Stimulated activated CD8-positive, alpha-beta memory T cell treated with anti-CD3 and anti-CD28 coated beads, Interleukin-4, amount 100 ng/mL, for 1 hour (primary cell): Measurements from ENCODE around the gene SIAH2.

Experiments used
- DNase-seq, 2 donors: peaks; one replicate each; pipeline ENCODE4 v3.0.0-alpha.2; 2020; ENCODE audit warnings: low read depth in 2 of 2, low spot score in 1 of 2

The SIAH2 gene

GRCh38 chr3:150749255-150749654 lies 13.7 kb downstream of the SIAH2 start:
- no peak for DNase-seq

- DNase-seq, result no peak
Measured at GRCh38 chr3:150748684-150749047, 14.3 kb downstream of the SIAH2 start.

GRCh38 chr3:150747886-150748683 lies 14.9 kb downstream of the SIAH2 start:
- DNase-seq, result no peak

- DNase-seq, result no peak
Measured at GRCh38 chr3:150746791-150747590, 16.0 kb downstream of the SIAH2 start.

DNA sequence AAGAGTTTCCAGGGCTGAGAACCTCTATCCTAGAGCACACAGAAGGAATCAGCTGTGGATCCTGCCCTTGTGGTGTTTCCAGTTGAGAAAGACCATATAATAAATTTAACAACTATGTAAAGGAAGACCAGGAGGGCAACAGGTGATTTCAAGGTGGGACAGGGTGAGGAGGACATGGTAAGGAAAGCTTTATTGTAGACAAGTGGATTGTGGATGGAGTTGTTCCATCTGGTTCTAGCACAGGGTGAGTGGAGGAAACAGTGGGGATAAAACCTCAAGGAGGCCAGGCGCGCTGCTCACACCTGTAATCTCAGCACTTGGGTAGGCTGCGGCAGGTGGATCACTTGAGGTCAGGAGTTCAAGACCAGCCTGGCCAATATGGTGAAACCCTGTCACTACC lies 17.1 kb downstream of the SIAH2 start:
- DNase-seq, result no peak

- no peak for DNase-seq
Measured at GRCh38 chr3:150744919-150745211, 18.1 kb downstream of the SIAH2 start.

DNA sequence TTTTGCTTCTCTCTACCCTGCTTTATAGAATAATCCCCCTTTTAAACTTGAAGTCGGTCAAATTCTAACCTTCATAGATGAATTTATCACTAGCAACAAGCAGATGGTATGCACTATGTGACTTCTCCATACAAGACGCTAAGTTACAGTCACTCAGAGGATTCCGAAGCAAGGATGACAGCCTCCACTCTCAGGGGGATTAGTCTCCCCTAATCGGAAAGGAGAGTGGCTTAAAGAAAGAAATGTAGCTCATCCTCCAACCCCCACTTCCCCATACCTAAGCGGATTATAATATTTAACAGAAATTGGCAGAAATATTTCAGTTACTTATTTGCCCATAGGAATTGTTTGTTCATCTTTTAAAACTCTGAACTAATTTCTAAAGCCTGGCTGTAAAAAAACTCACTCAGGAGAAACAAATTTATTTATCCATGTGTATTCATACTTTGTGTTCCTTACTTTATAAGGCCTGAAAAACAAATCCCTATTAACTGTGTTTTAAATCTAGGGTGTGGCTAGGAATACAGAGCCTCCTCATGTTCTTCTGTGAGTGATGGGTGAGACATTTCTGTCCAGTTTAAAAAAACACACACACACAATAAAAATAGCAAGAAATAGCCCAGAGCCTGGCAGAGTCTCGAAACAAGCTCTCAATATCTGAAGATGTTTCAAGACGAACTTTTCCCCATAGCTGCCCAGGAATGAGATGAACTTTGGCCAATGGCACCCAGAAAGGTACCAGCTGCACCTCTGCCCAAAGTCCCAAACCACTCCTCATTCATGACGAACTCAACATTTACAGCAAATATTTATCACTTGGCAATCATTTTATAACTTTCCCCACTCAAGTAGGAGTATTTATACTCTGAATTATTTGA lies 18.7 kb downstream of the SIAH2 start:
- no peak for DNase-seq

DNA sequence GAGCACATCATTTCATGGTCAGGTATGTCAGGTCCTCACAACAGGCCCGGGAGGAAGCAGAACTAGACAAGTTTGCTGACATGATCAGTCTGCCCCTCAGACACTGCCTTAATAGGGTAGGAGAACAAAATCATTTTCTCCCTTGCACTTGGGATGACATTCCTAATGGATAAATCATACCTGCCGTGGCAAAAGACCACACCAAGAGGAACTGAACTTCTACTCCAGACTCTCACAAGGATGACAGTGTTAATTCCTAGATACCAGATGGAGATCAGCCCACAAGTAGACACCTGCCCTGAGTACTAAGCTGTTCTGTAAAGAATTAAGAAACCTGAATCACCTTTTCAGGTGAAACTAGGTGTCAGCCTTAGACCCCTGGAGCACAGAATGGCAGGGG lies 19.5 kb downstream of the SIAH2 start:
- no peak for DNase-seq

DNA sequence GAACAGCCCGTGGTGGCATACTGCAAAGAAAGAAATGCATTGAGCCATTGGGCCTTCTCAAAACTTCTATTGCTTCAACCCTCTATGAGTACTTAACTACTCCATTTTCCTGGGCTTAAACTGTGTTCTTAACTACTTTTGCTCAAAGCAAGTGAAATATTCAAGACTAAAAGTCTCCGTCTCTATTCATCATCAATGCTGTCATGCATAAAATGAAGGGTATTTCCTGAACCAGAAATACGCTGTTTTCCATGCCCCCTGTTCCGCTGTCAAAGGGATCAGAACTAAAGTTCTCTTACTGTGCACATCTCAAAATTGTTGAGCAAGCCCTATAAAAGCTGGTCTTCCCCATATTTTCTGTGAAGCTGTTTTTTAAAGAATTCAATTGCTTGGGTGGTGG lies 20.3 kb downstream of the SIAH2 start:
- DNase-seq, result no peak

DNA sequence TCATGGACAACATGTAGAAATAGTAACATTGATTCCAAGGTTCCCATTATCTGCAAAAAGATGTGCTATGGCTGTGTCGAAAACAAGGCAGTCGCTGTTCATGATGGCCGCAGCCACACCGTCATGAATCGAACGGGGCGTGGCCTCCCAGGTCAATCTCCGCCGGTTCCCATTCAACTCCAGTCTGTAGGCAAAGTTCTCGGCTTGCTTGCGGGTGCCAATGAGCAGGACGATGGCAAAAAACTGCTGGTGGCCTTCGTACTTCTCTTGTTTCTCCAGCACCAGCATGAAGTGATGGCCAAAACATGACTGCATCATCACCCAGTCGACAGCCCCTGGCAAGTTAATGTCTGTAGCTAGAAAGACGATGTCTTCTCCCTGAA lies 20.8 kb downstream of the SIAH2 start:
- DNase-seq, result no peak

DNA sequence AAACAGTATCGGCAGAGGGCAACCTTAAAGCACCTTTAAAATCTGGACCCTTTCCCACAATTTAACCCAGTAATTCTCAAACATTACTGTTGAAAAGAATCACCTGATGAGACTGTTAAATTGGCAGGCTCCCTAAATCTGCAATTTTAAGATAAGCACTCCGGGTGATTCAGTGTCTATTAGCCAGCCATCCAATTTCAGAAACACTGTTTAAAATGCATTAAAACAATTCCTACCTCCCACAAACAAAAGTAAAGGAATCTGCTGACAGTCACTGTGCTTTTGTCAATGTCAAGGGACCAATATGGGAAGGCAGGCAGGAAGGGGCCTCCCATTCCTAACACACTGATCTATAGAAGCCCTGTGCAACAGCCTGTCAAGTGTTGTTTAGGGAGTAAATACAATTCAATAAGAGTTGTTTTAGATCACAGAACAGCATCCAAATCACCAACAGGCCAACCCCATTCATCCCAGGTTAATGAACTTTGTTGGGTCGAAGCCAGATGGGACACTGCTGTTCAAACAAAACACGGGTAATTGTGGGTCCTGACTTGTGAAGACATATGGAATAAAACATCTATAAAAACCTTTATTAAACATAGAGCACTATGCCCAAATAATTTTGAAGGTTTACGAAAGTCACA lies 21.4 kb downstream of the SIAH2 start:
- DNase-seq, result no peak

DNA sequence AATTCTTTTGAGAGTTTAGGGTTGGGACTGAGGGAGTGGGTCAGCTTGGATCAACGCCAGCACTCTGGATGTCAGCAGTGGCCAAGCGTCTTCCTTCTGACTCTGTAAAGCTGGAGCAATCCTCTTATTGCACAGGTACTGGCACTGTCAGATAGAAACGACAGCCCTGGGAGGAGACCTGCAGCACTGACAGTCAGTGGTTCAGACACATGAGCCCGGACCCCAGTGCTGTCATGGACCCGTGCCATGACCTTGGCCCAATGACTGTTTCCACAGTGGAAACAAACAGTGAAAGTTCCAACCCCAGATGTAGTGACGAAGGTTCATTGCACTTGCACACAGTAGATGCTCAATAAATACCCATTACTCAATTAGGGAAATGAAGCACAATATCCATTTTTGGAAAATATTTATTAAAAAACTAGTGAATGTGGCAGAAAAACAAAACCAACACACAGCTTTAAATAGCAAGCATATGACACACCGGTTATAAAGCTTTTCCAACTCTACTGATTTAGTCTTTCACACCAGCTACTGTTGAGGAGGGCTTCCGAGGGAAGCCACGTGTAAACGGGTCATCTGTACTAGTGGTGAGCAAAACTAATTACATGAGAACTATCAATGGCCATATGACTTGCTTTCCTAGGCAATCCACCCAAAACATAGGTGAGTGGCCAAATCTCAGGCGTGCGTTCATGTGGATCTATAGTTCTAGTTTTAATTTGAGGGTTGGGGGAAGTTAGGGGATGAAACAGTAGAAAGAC lies 22.1 kb downstream of the SIAH2 start:
- no peak for DNase-seq

DNA sequence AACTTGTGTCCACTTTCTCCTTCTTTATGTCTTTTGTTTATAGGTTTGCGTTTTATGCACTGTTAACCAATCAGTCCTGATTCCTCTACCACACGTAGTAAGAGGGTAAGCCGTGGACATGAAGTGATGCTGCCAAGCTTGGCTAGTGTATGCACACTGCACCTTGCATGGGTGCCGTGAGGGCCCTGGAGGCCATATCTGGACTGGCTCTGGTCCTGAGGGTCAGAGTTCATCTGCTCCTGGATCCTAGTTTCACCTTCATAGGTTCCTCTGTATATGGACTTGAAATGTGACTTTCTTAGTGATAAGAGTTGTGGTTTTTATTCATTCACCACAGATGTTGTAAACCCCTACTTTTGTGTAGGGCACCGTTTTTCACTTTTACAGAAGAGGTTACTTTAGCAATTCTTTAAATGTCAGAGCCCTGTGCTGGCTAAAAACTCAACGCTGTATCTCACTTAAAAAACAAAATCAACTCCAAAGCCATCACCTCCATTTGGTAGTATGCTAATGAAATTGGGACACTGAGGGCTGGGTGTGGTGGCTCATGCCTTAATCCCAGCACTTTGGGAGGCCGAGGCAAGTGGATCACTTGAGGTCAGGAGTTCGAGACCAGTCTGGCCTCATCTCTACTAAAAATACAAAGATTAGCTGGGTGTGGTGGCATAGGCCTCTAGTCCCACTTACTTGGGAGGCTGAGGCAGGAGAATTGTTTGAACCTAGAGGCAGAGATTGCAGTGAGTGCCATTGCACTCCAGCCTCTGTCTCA lies 22.9 kb downstream of the SIAH2 start:
- DNase-seq, result no peak

DNA sequence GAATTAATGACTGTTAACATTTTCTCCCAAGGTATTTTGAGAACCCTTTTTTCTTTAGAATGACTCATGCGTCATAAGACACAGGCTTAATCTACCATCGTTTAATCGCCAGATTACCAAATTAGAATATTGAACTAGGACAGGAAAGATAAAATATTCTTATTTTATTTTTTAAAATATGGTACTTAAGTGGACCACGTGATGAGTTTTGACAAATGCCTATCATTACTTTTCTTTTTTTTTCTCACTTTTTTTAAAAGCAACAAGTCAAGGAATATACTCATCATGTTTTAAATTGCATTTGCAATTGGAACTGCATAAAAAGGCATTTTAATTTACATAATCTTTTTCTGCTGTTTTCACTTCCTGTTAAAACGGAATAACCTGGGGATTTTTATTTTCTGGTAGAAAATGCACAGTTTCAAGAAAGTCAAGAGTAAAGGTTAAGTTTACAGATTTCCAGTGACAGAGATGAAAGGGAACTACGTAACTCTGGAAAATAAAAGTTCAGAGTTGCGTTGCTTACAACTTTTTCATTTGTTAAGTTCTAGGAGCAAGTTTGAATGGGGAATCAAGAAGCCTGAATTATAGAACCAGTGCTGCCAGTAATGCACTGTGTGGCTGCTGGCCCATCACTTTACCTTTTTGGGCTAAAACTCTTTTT lies 23.6 kb downstream of the SIAH2 start:
- DNase-seq, result no peak

- DNase-seq, result no peak
Measured at GRCh38 chr3:150738688-150739087, 24.3 kb downstream of the SIAH2 start.

DNA sequence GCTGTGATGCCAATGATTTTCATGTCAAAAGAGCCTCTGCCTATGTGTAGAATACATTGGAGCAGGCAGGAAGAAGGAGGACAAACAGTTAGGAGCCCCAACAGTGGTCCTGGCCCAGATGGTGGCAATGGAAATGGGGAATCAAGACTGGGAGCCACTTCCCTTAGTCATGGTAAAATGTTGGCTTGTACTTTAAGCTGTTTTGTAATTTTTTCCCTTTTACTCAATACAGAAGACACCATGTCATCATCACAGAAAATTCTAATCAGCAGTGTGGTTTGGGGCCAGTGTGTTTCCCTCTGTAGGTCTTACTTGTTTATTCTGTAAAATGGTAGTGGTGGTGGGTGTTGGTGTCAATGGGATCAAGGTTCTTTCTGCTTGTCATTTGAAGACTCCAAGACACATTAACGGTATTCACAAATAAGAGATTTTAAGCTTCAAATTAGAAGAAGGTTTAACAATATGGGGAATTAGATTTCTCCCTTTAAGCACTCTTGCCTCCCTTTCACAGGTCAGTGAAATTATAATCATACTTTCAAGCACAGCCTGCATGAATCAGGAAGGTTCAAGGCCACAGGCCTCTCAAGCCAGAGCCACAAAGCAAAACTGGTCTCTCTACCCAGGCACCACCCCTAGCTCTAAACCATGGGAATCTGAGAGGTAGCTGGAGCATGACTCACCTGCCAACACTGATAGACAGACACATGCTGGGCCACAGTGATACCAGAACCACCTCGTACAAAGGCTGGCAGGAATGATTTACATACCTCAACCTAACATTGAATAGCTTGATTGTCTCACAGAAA lies 24.9 kb downstream of the SIAH2 start:
- no peak for DNase-seq

- DNase-seq, result no peak
Measured at GRCh38 chr3:150736903-150737832, 25.8 kb downstream of the SIAH2 start.
